Hepatocyte (in vitro differentiated cells): ENCODE measurements around the gene PLVAP.

ENCODE experiments used
- EZH2 ChIP-seq: fragments of 200-600 bp; sonication (generic); IDR thresholded peaks from 2 replicates; pipeline ENCODE4 v1.6.1; 2016; ENCODE audit warnings: antibody characterized with exemption, mild to moderate bottlenecking, borderline replicate concordance
- EZH2phosphoT487 ChIP-seq: fragments of 200-600 bp; sonication (generic); IDR thresholded peaks from one replicate; pipeline ENCODE4 v1.6.1; 2018; ENCODE audit warnings: antibody characterized with exemption, mild to moderate bottlenecking, low read depth, moderate library complexity; ENCODE audit not compliant: unreplicated experiment, severe bottlenecking
- TF ChIP-seq, protein P1 (sequence below): fragments of 200-600 bp; sonication (generic); IDR thresholded peaks from 2 replicates; pipeline ENCODE4 v1.5.1; 2016; ENCODE audit warnings: antibody characterized with exemption, mild to moderate bottlenecking; ENCODE audit not compliant: poor library complexity

DNA sequence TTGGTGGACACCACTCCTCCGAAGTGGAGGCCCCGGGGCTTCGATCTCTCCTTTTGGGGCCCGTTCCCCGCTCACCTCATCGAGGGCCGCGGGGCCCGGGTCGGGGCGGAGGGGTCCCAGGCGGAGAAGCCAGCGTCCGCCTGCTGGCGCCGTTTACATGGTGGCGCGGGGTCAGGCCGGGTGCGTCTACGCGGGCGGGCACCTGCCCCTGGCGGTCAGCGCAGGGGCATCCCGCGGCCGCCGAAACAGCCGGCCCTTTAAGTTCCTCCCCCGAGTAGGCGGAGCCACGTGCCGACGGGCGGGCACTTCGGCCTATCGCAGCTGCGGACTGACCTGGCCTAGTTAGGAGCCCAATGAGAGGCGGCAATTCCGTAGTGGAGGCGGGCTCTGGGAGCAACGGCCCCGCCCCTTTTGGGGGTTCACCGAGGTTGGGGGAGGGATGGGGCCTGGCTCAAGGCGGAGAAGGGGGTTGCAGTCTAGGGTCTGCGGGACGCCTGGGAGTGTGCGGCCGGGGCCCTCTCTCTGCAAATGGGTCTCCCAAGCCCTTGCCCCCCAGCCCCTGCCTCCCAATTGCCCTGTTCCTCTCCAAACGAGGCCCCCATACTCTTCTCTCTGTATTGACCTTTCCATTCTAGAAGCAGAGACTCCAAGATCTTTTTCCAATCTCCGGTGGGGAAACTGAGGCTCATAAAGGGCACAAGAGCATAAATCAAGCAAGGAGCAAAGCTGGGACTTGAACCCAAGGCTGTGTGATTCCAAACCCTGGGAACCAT is 73.8 kb downstream of the PLVAP start, which contains the start of gene ABHD8:
- TF ChIP-seq, protein P1, sequence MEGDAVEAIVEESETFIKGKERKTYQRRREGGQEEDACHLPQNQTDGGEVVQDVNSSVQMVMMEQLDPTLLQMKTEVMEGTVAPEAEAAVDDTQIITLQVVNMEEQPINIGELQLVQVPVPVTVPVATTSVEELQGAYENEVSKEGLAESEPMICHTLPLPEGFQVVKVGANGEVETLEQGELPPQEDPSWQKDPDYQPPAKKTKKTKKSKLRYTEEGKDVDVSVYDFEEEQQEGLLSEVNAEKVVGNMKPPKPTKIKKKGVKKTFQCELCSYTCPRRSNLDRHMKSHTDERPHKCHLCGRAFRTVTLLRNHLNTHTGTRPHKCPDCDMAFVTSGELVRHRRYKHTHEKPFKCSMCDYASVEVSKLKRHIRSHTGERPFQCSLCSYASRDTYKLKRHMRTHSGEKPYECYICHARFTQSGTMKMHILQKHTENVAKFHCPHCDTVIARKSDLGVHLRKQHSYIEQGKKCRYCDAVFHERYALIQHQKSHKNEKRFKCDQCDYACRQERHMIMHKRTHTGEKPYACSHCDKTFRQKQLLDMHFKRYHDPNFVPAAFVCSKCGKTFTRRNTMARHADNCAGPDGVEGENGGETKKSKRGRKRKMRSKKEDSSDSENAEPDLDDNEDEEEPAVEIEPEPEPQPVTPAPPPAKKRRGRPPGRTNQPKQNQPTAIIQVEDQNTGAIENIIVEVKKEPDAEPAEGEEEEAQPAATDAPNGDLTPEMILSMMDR: peak; percentile 52
- no peak for TF ChIP-seq EZH2phosphoT487
- TF ChIP-seq EZH2: no peak
